Lung (tissue), 12 donors: Measurements from ENCODE around the gene KIAA0408. TPM values are rescaled to one million over a fixed set of nuclear protein-coding genes. Genes with fewer than 3 reads are reported as not detected.

Experiments used
- ATAC-seq: fragments of 200-7000 bp; cut with Tn5 transposase; one replicate; pipeline ENCODE4 v1.9.1; 2020; ENCODE audit warnings: moderate number of reproducible peaks; ENCODE audit not compliant: insufficient read depth, low FRiP score
- DNase-seq, 3 donors: peaks; one replicate each; pipeline ENCODE4 v3.0.0-alpha.2; 2013 to 2017
- H3K27ac ChIP-seq, 2 donors: one replicate each; pipeline ENCODE4 v1.5.1; 2013; ENCODE audit warnings: mild to moderate bottlenecking in 2 of 2, moderate library complexity in 2 of 2, control low read depth in 1 of 2, inconsistent platforms in 1 of 2, low read depth in 1 of 2, low read length in 1 of 2
- H3K27me3 ChIP-seq, 3 donors: one replicate each; pipeline ENCODE4 v1.5.1; 2013; ENCODE audit warnings: low read length in 2 of 3; ENCODE audit not compliant: control insufficient read depth in 3 of 3, insufficient read depth in 3 of 3
- H3K36me3 ChIP-seq, 4 donors: one replicate each; pipeline ENCODE4 v1.5.1; 2013; ENCODE audit warnings: low read length in 4 of 4, mild to moderate bottlenecking in 1 of 4, moderate library complexity in 1 of 4; ENCODE audit not compliant: control insufficient read depth in 4 of 4, insufficient read depth in 4 of 4
- H3K4me1 ChIP-seq, 5 donors: one replicate each; pipeline ENCODE4 v1.5.1; 2013; ENCODE audit warnings: low read length in 5 of 5, mild to moderate bottlenecking in 2 of 5, moderate library complexity in 1 of 5; ENCODE audit not compliant: control insufficient read depth in 5 of 5, insufficient read depth in 5 of 5
- H3K4me3 ChIP-seq: one replicate; pipeline ENCODE4 v1.5.1; 2013; ENCODE audit warnings: mild to moderate bottlenecking, control low read depth, moderate library complexity
- H3K9ac ChIP-seq, 2 donors: one replicate each; pipeline ENCODE4 v1.5.1; 2013; ENCODE audit warnings: low read length in 2 of 2, control low read depth in 1 of 2; ENCODE audit not compliant: insufficient read depth in 1 of 2
- H3K9me3 ChIP-seq, 4 donors: one replicate each; pipeline ENCODE4 v1.5.1; 2013; ENCODE audit warnings: low read length in 3 of 4, mild to moderate bottlenecking in 1 of 4, moderate library complexity in 1 of 4; ENCODE audit not compliant: control insufficient read depth in 4 of 4, insufficient read depth in 3 of 4
- WGBS, 2 donors: extraction: QIAGEN DNeasy Blood & Tissue Kit; methylation state at CpG; one replicate each; pipeline ENCODE4 v1.1.7; 2013; 5-methylcytosine and 5-hydroxymethylcytosine counted together
- polyA plus RNA-seq, 2 donors: library from polyadenylated mRNA; stranded (reverse); fragments of 200-250 nt; gene quantifications; one replicate each; pipeline ENCODE4 v1.2.1, GENCODE V29; 2013
- total RNA-seq, 2 donors: library from RNA; depleted of rRNA in 1 of 2; stranded (reverse); fragments of >200 nt in 1 of 2; gene quantifications; one replicate each; pipeline ENCODE4 v1.2.1, GENCODE V29; 2014 to 2021
- TF ChIP-seq, protein P1 (sequence below): IDR thresholded peaks from 2 replicates; pipeline ENCODE4 v1.5.1; 2012; ENCODE audit warnings: mild to moderate bottlenecking; ENCODE audit errors: control extremely low read depth, extremely low read depth
- donor health status: control.
- donor health status: control.
- donor health status: Bipolar disorder and iron deficiency.
- donor health status: healthy.
- donor health status: DM: yes; HTN: yes; CAD: no.

Gene KIAA0408
- total and polyA plus RNA-seq, 4 donors = 2.9 to 73.0 (median 20.8) TPM

DNA sequence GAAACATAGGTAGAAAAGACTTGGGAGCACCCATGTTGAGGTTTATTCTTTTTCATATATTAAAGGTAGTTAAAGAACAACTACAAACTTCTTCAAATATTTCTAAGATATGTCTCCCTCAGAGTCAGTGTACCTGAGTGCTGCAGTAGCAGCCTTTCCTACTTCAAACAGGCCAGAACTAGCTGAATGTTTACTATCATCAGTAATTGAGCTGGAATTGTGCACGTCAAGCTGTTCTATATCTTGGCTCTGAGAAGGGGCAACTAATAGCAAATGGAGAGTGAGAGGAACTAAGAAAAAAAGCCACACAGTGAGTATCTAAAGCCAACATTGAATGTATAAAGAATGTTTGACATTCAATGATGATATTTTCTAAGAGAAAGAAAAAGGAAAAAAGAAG is 38.2 kb upstream of the KIAA0408 start:
- TF ChIP-seq, protein P1, sequence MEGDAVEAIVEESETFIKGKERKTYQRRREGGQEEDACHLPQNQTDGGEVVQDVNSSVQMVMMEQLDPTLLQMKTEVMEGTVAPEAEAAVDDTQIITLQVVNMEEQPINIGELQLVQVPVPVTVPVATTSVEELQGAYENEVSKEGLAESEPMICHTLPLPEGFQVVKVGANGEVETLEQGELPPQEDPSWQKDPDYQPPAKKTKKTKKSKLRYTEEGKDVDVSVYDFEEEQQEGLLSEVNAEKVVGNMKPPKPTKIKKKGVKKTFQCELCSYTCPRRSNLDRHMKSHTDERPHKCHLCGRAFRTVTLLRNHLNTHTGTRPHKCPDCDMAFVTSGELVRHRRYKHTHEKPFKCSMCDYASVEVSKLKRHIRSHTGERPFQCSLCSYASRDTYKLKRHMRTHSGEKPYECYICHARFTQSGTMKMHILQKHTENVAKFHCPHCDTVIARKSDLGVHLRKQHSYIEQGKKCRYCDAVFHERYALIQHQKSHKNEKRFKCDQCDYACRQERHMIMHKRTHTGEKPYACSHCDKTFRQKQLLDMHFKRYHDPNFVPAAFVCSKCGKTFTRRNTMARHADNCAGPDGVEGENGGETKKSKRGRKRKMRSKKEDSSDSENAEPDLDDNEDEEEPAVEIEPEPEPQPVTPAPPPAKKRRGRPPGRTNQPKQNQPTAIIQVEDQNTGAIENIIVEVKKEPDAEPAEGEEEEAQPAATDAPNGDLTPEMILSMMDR = no peak

GRCh38 chr6:127496471-127496870 is 37.3 kb upstream of the KIAA0408 start:
- H3K27me3 ChIP-seq = no peaks in the 10 kb centered on the region
- peaks cover 0 to 2% (median 0%) of the 10 kb centered on the region in 4 donors for H3K9me3 ChIP-seq
- H3K4me1 ChIP-seq = no peaks in the 10 kb centered on the region
- TF ChIP-seq, protein P1 = no peak
- H3K4me3 ChIP-seq = no peak overlapping the region
- no peaks in the 10 kb centered on the region for H3K36me3 ChIP-seq
- no peak for ATAC-seq
- no peak overlapping the region for H3K27ac ChIP-seq
- no peak overlapping the region for H3K9ac ChIP-seq
- DNase-seq = no peak
- WGBS, 2 donors = 90 to 93% methylated on average over 1 of the region's 1 CpG

More for the DNA sequence above, 38.2 kb upstream of the KIAA0408 start:
- Histone ChIP-seq H3K4me3 (no peak overlapping the region), H3K36me3 (no peaks in the 10 kb centered on the region), H3K9me3 (peaks cover 0 to 2% (median 0%) of the 10 kb centered on the region in 4 donors), H3K9ac (no peak overlapping the region), H3K27me3 (no peaks in the 10 kb centered on the region), H3K4me1 (no peaks in the 10 kb centered on the region), H3K27ac (no peak overlapping the region)
- DNase-seq = no peak
- ATAC-seq = no peak
- 76 to 85% methylated on average over 1 of the region's 1 CpG for WGBS, 2 donors

GRCh38 chr6:127494240-127494767 is 35.1 kb upstream of the KIAA0408 start:
- Histone ChIP-seq H3K9ac (no peak overlapping the region), H3K27me3 (no peaks in the 10 kb centered on the region), H3K27ac (no peak overlapping the region), H3K9me3 (peaks cover 0 to 3% (median under 1%) of the 10 kb centered on the region in 4 donors), H3K36me3 (no peaks in the 10 kb centered on the region), H3K4me3 (no peak overlapping the region), H3K4me1 (no peaks in the 10 kb centered on the region)
- ATAC-seq = no peak
- TF ChIP-seq, protein P1 = no peak
- no peak for DNase-seq

DNA sequence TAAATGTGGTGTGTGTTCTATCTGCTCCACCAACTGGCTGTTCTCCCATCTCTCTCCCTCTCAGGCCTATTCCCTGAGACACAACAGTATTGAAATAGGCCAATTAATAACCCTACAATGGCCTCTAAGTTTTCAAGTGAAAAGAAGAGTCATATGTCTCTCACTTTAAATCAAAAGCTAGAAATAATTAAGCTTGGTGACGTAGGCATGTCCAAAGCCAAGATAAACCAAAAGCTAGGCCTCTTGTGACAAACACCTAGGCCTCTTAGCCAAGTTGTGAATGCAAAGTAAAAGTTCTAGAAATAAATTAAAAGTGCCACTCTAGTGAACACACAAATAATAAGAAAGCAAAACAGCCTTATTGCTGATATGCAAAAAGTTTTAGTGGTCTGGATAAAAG is 30.1 kb upstream of the KIAA0408 start:
- DNase-seq = no peak

More for the DNA sequence above, 30.1 kb upstream of the KIAA0408 start:
- Histone ChIP-seq H3K36me3 (no peaks in the 10 kb centered on the region), H3K4me1 (peaks cover 0 to 2% (median 0%) of the 10 kb centered on the region in 5 donors), H3K9ac (no peak overlapping the region), H3K27me3 (no peaks in the 10 kb centered on the region), H3K27ac (no peak overlapping the region), H3K9me3 (peaks cover 0 to 3% (median 0%) of the 10 kb centered on the region in 4 donors), H3K4me3 (no peak overlapping the region)
- WGBS, 2 donors = 92 to 94% methylated on average over 1 of the region's 1 CpG
- no peak for ATAC-seq
- TF ChIP-seq, protein P1 = no peak
